Hippocampal formation (tissue), 2 donors: Measurements from ENCODE around the gene DLG2.

Source experiments
- DNase-seq, 2 donors: peaks; one replicate each; lab custom pipeline; 2025; lab: John Stamatoyannopoulos, UW

DLG2 gene

DNA sequence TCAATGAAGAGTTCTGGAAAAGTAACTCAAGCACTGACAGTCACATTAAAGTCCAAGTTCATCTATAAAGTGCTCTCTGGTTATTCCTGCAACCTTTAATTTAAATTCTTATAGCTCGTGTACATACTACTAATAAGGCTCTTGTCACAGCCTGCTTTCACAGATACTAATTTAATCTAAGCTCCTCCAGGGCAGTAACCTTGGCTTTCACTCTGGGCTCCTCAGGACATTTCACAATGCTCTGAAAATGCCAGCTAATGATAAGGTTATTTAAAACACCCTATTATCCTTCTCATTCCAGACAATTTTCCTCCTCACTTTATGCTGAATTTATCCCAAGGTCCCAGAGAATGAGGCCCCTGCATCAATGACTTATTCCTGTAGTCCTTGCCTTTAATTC is 2098.3 kb downstream of the DLG2 start:
- no peak for DNase-seq

- DNase-seq: no peak
Observed at GRCh38 chr11:83528225-83528624, 2098.9 kb downstream of the DLG2 start.

GRCh38 chr11:83523676-83524075 is 2103.5 kb downstream of the DLG2 start:
- DNase-seq: no peak

DNA sequence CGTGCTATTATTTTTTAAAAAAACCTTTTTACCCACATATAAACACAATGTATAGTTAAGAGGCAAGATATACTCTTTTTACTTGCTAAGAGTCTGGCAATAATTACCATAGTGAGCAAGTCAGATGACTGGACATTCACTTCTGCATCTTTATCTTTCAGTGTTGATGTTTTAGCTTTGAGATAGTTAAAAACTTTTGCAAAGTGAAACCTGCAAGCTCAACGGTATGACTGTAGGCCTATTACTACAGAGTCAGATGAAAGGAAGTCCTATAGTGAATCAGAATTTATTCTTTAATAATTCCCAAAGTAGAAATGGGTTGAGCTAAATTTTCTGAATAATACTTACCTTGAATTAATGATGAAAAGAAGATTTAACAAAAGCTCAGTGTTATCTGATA is 2104.2 kb downstream of the DLG2 start:
- DNase-seq: no peak

GRCh38 chr11:83521647-83522596 is 2105.2 kb downstream of the DLG2 start:
- DNase-seq: no peak

- DNase-seq: no peak
Observed at GRCh38 chr11:83520849-83521248, 2106.3 kb downstream of the DLG2 start.

DNA sequence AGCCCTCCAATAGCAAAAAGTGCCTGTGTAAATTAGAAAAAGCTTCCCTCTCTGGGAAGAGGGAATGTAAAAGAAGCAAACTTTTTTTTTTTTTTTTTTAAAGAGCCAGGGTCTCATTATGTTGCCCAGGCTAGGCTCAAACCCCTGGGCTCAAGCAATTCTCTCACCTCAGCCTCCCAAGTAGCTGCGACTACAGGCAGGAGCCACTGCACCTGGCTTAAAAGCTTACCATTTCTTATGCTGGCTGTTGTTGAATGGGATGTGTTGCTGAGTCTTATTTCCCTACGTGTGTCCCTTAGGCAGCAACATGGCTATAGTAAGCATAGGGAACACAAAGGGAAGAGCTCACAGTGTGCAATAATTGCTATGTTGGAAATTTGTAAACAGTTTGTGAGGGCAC is 2115.5 kb downstream of the DLG2 start:
- no peak for DNase-seq

DNA sequence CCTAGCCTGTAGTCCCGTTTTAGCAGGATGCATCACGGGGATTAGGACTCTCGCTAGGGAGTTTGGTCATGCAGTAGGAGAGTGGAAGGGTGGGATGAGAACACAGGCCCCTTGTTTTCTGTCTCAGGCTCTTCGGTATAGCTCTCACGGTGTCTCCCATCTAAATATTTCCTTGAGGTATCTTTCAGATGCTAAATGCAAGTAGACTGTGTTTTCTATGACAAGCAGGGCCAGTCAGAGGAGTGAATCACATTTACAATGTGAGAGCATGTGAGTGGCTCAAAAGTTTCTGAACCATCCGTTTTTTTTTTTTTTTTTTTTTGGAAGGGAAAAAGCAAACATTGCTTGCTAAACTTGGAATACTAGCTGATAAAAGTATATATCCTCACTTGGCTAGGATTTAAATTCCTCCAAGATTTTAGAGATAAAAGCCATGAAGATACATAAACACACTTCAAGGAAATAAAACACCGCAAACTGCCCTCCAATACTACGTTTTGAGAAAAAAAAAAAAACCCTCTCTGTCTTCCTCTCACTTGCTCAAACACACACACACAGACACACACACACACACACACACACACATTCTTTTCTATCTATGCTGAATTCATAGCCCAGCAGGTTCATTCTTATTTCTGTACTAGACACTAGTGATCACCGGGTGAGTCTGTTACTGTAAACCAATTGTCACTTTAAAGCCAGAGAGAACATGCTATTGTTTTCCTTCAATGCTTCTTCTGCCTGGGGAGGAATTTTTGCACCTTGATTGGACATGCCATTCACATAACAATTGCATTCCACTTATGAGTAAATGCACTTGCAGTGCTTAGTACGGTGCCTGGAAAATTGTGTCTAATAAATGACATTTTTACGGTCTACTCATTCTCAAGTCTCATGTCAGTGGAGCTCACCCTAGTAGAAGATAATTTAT is 2116.3 kb downstream of the DLG2 start:
- no peak for DNase-seq

- DNase-seq: no peak
Observed at GRCh38 chr11:83508804-83509203, 2118.3 kb downstream of the DLG2 start.

DNA sequence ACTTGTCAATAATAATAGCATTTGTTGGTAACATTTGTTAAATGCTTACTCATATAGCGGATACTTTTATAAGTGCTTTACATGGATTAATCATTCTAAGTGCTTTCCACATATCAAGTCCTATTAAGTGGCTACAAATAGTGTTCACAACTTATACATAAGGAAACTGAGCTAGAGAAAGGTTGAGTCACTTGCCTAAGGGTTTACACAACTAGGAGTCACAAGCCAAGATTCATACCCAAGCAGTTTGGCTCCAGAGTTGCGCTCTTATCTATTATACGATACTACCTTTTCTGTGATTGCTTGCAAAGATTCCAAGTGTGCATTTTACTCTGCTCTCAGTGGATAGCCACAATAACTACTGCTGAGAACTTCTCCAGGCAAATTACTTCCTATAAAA is 2125.1 kb downstream of the DLG2 start:
- DNase-seq: no peak

GRCh38 chr11:83493917-83494316 is 2133.2 kb downstream of the DLG2 start:
- DNase-seq: no peak

- no peak for DNase-seq
Observed at GRCh38 chr11:83493034-83493433, 2134.1 kb downstream of the DLG2 start.

DNA sequence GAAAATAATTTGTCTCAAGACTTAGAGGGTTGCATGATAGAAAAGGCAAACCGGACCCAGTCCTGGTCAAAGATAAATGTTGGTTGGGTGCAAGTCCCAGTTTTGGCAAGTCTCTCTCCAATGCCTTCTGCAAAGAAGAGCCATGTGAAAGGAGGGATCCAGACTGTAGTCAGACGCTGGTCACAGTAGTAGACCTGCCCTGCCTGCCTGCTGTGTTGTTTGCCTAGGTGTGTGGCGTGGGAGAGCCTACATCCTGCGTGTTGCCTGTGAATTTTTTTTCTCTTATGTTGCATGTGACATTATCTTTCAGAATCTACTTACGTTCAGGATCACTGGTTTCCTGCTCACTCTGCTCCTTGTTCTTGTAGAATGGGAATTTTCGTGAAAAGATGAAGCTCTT is 2143.3 kb downstream of the DLG2 start:
- DNase-seq: no peak

- no peak for DNase-seq
Observed at GRCh38 chr11:83480811-83481210, 2146.3 kb downstream of the DLG2 start.

DNA sequence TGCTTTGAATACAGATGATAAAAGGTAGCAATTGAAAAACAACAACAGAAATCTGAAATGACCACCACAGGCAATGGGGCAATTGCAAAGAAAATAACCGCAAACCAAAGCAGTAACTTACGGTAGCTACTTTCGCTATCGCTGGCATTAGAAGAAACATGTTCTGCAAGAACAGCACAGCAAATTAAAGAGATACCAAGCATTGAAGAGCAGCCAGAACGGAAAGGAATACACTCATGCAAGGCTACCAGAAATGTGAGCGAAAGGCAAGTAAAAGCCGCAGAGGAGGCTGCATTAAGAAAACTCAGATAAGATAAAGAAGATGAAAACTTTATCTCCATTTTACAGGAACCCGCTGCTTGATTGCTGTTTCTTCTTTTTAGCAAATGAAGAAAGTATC is 2146.9 kb downstream of the DLG2 start:
- no peak for DNase-seq

GRCh38 chr11:83477772-83478171 is 2149.4 kb downstream of the DLG2 start:
- DNase-seq: peak in 1 of 2 donors; percentile 11

DNA sequence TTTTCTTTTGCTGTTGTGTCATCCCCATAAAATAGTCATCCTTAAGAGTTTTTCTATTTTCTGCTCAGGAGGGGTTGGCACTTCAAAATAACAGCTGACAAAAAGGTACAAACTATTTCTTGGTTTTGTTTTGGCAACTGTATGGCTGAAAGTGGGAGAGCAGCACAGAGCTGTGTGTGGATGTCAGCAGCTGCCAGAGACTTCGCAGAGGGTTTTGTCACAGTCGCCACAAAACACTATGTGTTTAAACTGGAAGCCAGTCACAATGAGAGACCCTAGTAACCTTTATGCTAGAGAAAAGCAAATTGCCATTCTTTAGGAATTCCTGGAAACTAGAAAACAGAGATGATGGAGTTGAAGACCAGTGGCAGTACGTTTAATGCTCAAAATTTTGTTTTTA is 2151.4 kb downstream of the DLG2 start:
- no peak for DNase-seq

DNA sequence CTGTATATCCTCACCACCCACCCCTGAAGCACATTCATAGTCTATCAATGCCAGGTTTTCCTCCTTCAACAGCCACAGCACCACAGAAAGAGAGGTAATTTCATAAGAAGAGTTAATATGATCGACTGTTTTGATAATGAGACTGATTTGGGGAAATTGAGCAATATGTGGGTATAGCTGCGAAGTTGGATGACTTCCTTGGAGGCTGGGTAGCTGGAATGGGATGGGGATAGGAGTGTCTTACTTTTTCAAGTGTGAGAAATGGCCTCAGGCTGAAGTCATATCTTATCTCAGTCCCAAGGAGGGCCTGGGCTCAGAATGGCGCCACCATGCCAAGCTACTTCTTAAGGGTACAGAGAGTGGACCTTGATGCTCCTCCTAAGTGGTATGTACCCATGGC is 2153.4 kb downstream of the DLG2 start:
- DNase-seq: no peak

DNA sequence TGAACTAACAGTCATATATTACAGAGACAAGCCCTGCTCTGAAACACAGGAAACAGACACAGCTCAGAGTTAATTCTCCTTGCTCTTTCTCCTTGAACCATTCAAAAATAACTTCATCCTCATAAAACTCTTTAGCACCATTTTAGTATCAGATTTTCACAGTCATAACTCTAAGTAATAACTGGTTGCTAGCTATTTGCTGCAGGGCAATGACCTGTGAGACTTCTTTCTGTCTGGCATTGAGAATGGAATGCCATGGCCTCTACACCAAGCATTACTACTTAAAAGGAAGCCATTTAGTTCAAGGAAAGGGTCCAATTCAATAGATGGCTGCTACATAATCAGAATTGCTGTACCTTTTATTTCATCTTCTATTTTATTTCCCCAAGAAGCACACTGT is 2154.3 kb downstream of the DLG2 start:
- DNase-seq: no peak

GRCh38 chr11:83471831-83472727 is 2155.1 kb downstream of the DLG2 start:
- DNase-seq: no peak

DNA sequence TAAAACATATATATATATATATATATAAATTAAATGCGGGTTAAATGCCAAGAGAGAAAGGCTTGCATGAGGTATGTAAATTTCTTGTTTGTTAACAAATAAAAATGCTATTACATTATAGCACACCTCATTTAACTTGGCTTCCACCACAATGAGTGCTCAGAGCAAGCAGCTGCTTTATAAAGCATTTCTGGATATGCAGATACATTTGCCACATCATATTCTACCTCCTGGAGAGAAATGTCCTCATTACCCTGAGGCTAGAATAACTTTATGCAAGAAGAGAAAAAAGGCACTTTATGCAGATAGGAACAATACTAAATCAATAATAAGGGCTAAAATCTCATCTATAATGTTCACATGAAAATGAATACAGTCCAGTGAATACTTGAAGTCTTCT is 2159.3 kb downstream of the DLG2 start:
- no peak for DNase-seq
